Measurements from ENCODE around the gene MIAT.
"Not testable (repeated sequence)": the region's sequence is repeated elsewhere in the genome, so short reads cannot be mapped to it uniquely, and the experiment has no call there.

The MIAT gene

DNA sequence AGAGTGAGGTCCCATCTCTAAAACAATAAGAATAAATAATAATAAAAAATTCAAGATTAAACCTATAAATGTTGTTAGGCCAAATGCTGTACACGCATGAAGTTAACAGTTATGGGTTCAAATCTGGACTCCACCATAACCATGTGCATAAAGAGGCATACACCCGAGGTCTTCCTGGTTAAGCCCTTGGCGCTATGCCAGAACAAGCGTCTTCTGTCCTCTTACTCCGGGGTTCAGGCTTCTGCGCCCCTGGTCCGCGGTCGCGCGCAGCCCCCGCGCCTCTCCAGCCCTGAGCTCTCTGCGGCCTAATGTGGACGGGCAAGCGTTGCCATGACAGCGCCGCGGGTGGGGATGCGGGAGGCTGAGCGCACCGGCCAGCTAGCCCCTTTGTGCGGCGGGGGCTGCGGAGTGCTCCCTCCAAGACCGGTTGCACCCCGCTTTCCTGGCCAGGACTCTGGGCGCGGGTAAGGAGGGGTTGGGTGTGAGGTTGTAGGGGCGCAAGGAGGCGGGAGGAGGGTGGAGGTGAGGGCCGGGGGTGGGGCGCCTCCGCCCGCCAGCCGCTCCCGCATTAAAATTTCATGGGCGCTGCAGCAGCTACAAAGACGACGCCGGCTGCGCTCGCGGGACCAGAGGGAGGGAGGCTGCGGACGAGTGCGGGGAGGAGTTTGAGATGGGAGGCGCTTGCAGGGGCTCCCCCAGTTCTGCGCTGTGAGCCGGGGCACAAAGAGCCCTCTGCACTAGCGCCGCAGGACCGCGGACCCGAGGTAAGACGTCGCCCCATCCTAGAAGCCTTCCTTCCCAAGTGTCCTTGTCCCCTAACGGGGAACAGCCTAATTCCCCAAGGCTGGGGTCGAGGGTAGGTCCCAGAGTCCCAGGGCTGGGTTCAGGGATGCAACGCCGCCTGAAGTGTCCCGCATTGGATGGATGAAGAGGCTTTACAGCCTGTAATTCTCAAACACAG, at the start of gene MIAT:
Gene MIAT (plus strand): TSS at position 698 of the 961 bp plus-strand sequence.
- peak; percentile 71 for DNase-seq

DNA sequence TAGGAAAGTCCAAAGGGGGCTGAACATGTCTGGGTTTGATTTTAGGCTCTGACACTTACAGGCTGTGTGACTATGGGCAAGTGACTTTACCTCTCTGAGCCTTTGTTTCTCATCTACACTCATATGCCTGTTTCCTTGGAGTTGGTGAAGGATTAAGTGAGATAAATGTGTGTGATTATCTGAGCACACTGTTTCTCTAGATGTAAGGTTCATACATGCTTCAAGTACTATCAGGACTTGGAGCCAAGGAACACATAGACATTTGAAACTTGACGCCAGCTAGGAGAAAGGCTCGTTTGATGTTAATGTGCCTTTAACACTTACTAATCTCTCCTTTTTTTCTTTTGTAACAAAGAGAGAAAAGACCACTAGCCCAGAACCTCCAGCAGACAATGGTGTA, 49.3 kb upstream of the MIAT start:
- no peak for DNase-seq

- DNase-seq, result no peak
These were observed 48.1 kb upstream of the MIAT start for GRCh38 chr22:26609287-26609686.

GRCh38 chr22:26610072-26610958, 47.1 kb upstream of the MIAT start:
- peak; percentile 27 for DNase-seq

GRCh38 chr22:26610996-26611395, 46.4 kb upstream of the MIAT start:
- DNase-seq, result no peak

DNA sequence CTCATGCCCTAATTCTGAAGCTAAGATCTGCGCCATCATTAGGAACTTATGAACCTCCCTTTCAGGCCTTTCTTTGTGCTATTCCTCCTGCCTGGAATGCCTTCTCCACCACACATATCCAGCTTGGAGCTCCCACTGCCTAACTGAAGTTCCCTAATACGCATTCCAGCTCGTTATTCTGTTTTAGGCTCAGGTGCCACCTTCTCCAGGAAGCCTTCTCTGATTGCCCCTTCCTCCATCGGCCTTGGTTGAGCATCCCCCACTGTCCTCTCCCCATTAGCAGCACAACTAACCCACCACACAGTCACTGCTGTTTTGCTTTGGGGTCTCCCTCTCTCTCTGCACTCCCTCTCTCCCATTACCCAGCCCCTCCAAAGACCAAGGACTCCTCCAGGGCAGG, 44.7 kb upstream of the MIAT start:
- no peak for DNase-seq

GRCh38 chr22:26613753-26614152, 43.6 kb upstream of the MIAT start:
- not testable (repeated sequence) for DNase-seq

DNA sequence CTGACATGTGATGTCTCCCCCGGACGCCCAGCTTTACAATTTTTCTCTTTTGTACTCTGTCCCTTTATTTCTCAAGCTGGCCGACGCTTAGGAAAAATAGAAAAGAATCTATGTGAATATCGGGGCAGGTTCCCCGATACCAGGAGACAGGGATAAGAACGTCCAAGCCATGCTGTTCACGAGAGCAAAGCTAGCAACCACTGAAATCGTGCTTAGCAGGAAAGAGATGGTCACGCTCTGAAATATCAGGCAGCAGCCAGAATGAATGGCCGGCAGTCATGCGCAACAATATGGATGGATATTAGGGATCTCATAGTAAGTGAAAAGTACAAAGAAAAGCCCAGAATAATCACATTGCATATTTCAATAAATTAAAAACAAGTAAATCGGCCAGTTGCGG, 43.1 kb upstream of the MIAT start:
- DNase-seq, result no peak

GRCh38 chr22:26615149-26615548, 42.2 kb upstream of the MIAT start:
- DNase-seq, result no peak

DNA sequence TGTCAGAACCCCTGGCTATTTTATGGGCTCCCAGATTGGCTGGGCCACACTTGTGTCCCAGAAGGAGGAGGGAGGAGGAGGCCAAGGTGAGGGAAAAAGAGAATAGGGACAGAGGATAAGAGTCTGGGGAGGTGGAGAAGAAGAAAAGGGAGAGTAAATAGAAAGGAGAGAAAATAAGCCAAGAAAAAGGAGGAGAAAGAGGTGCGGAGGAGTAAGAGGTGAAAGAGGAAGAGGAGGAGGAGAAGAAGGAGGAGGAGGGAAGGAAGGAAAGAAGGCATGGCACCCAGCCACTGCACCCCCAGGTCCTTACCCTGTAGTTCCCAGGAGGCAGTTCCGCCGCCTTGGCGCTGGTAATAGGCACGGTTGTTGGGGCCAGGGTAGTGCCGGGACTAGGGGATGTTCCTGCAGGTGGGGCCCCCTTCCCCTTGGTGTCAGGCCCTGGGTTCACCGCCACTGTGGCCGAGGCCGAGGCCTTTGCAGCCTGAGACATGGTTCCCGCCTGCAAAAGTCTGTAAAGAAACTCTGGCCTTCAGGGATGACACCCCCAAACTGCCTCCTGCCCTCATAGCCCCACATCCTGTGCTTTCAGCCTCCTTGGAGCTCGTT, 41.5 kb upstream of the MIAT start:
- no peak for DNase-seq

GRCh38 chr22:26616650-26617049, 40.7 kb upstream of the MIAT start:
- DNase-seq, result no peak

- DNase-seq, result no peak
These were observed 39.9 kb upstream of the MIAT start, which contains the start of gene CRYBB1 for GRCh38 chr22:26617271-26618199. CRYBB1 (minus strand) TSS chr22:26618027; CDS start chr22:26616319, 1,708 bp downstream.

- DNase-seq, result no peak
These were observed 38.9 kb upstream of the MIAT start for GRCh38 chr22:26618455-26618854.

- DNase-seq, result no peak
These were observed 37.9 kb upstream of the MIAT start for GRCh38 chr22:26619510-26619909.

DNA sequence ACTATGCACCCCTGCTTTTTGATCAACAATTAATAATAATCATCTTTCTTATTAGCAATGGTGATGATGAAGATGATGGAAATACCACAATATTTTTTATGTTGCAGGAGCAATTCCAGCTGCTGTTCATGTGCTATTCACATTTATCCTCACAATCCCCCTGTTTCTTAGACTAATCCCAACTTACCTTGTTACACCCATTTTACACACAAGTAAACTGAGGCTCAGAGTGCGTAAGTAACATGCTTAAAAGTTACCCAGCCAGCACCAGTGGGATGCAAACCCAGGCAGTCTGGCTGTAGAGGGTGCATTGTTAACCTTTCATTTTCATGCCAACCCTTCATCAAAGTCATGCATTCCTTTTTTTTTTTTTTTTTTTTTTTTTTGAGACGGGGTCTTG, 37.2 kb upstream of the MIAT start:
- no peak for DNase-seq

GRCh38 chr22:26621663-26622062, 35.7 kb upstream of the MIAT start, which contains the start of gene CRYBA4:
CRYBA4 (plus strand) TSS chr22:26621963; CDS start chr22:26622597, 634 bp downstream.
- DNase-seq, result no peak

DNA sequence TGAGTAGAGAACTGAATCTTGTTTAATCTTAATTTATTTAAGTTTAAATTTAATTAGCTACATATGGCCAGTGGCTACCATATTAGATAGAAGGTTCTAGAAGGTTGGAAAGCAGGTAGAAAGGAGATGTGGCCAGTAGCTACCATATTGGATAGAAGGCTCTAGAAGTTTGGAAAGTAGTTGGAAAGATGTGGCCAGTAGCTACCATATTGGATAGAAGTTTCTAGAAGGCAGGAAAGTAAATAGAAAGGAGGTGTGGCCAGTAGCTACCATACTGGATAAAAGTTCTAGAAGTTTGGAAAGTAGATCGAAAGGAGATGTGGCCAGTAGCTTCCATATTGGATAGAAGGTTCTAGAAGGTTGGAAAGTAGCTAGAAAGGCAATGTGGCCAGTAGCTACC, 33.4 kb upstream of the MIAT start:
- DNase-seq, result no peak

DNA sequence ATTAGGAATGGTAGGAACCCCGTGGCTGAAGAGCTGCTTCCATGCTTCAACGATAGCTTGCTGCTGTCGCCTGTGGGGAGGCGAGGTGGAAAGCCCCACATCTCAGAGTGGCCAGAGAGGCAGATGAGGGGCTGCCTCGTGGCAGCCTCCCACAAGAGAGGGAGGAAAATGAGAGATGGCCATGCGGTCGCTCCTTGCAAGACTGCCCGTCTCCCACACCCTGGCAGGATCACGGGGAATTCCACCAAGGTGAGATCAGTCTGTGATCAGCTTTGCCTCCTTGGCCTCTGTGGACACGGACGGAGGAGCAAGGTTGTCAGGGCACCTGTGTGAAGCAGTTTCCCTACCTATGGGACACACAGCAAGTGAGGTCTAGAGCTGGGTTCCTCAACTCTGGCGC, 32.6 kb upstream of the MIAT start:
- DNase-seq, result no peak

DNA sequence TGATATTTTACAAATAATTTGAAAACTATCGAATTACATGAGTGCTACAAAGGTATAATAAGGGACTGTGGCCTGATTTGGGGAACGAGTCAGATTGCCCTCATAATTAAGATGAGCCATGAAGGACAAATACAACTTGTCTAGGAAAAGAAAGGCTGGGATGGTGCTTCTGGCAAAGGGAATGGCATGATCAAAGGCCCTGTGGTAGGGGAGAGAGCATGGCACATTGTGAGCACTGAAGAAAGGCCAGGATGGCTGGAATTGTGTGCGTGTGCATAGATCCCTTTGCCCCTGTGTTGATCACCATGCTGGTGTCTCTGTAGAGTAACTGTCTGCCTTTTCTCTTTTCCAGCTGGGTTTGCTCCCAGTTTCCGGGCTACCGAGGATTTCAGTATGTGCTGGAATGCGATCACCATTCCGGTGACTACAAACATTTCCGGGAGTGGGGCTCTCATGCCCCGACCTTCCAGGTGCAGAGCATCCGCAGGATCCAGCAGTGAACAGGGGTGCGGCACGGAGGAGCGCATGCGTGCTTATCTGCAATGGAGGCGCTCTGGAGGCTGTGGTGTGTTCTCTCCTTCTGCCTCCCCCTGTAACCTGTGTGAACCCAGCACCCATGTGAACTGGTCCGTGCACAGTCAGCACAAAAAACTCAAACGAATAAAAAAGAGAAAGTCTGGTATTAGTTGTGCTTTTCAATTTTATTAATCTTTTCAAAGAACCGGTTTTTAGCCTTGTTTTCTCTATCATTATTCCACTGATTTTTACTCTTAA, 27.2 kb upstream of the MIAT start:
- no peak for DNase-seq

DNA sequence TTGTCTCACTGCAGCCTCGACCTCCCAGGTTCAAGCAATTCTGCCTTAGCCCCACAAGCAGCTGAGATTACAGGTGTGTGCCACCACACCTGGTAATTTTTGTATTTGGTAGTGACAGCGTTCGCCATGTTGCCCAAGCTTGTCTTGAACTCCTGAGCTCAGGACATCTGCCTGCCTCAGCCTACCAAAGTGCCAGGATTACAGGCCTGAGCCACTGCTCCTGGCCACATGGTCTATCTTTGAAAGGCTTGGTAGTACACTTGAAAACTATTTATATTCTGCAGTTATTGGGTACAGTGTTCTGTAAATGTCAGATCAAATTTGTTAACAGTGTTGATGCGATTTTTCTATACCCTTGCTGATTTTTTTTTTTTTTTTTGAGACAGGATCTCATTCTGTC, 26.1 kb upstream of the MIAT start:
- no peak for DNase-seq

Data from activated T-cell treated with anti-CD3 and anti-CD28 coated beads, Interleukin-2, amount 50 U/mL, for 1 hour (primary cell).